ENCODE measurements around the gene GIPC1. TPM values are rescaled to one million over a fixed set of nuclear protein-coding genes. Genes with fewer than 3 reads are reported as not detected.

The GIPC1 gene
- polyA plus RNA-seq, 3 donors: 4.0 to 6.2 (median 4.8) TPM

DNA sequence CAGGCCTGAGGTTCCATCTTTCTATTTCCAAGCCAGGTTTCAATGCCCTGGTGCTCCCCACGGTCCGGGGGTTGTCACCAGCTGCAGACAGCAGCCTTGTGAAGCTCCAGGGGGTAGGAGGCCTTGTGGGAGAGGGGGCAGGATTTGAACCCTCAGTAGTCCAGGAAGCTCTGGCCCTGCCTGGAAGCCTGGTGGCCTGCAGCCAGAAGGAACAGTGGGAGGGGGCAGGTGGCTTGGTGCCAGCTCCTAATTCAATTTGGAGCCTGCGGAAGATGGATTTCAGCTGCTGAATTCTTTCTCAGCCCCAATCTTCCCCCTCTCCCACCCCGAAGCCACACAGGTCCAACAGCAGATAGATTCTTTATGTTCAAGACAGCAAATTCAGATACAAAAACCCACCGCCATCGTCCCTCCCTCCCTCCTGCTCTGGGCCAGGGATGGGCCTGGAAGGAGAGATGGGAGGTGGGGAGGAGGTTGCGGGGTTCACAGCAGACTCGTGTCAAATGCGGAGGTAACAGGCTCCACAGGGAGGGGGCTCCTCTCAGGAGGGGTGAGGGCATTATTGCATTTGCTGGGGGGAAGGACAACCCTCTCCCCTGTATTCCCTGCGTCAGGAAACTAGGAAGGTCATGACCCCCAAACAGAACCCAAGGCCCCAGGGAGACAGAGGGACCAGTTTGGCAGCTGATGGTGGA lies 18.4 kb downstream of the GIPC1 start:
- Histone ChIP-seq H2AFZ (ENCODE audit: insufficient read depth, low read depth, low read length, poor library complexity, severe bottlenecking) (no peak overlapping the region), H3K27me3 (ENCODE audit: control insufficient read depth in 2 of 2, insufficient read depth in 2 of 2, low read length in 2 of 2) (peaks cover 15 to 38% of the 10 kb centered on the region in 2 donors), H3K27ac (ENCODE audit: low read depth in 1 of 2, low read length in 2 of 2) (no peak overlapping the region), H3K4me2 (replicated peaks; ENCODE audit: extremely low read depth, low read length, poor library complexity, severe bottlenecking) (no peak overlapping the region), H3K36me3 (replicated peaks in 1 of 2; ENCODE audit: control insufficient read depth in 1 of 2, insufficient read depth in 2 of 2, low read length in 2 of 2) (no peaks in the 10 kb centered on the region), H3K4me3 (replicated peaks in 1 of 3; ENCODE audit: low read depth in 2 of 3, low read length in 3 of 3) (no peak overlapping the region), H4K20me1 (ENCODE audit: insufficient read depth, low read length) (peaks cover 3% of the 10 kb centered on the region), H3K79me2 (ENCODE audit: insufficient read depth, low read length) (no peaks in the 10 kb centered on the region), H3K9ac (ENCODE audit: insufficient read depth, low read length, poor library complexity, severe bottlenecking) (no peak overlapping the region), H3K4me1 (ENCODE audit: control insufficient read depth in 1 of 2, insufficient read depth in 2 of 2, low read length in 2 of 2) (peaks cover 41 to 58% of the 10 kb centered on the region in 2 donors), H3K9me3 (replicated peaks in 1 of 2; ENCODE audit: control insufficient read depth in 1 of 2, insufficient read depth in 1 of 2, low read length in 2 of 2) (peaks cover 0 to 3% of the 10 kb centered on the region in 2 donors)
- peak overlapping the region in 2 of 7 donors; percentile 25 to 40 for H3K27ac Mint-ChIP-seq
- H3K4me1 Mint-ChIP-seq: peaks cover 33% of the 10 kb centered on the region
- H3K9me3 Mint-ChIP-seq: peaks cover 0 to 12% (median 4%) of the 10 kb centered on the region in 7 donors
- DNase-seq: no peak
- peaks cover 31 to 63% (median 38%) of the 10 kb centered on the region in 3 donors for H3K27me3 Mint-ChIP-seq (ENCODE audit: low read depth in 3 of 3)
- WGBS (ENCODE audit: insufficient coverage): no CpG with 5 or more reads among the region's 10 CpGs
- peaks cover 5 to 7% of the 10 kb centered on the region in 2 donors for H3K36me3 Mint-ChIP-seq
- no peak overlapping the region for H3K4me3 Mint-ChIP-seq
- intact Hi-C loops (cut with micrococcal nuclease): loop anchor here (5.0 to 10.0 kb wide), 2 partner anchors 40 to 283 kb away; no protein-coding TSS in a partner anchor
- TF ChIP-seq, protein P1, sequence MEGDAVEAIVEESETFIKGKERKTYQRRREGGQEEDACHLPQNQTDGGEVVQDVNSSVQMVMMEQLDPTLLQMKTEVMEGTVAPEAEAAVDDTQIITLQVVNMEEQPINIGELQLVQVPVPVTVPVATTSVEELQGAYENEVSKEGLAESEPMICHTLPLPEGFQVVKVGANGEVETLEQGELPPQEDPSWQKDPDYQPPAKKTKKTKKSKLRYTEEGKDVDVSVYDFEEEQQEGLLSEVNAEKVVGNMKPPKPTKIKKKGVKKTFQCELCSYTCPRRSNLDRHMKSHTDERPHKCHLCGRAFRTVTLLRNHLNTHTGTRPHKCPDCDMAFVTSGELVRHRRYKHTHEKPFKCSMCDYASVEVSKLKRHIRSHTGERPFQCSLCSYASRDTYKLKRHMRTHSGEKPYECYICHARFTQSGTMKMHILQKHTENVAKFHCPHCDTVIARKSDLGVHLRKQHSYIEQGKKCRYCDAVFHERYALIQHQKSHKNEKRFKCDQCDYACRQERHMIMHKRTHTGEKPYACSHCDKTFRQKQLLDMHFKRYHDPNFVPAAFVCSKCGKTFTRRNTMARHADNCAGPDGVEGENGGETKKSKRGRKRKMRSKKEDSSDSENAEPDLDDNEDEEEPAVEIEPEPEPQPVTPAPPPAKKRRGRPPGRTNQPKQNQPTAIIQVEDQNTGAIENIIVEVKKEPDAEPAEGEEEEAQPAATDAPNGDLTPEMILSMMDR (IDR thresholded peaks at IDR 0.05): no peak

DNA sequence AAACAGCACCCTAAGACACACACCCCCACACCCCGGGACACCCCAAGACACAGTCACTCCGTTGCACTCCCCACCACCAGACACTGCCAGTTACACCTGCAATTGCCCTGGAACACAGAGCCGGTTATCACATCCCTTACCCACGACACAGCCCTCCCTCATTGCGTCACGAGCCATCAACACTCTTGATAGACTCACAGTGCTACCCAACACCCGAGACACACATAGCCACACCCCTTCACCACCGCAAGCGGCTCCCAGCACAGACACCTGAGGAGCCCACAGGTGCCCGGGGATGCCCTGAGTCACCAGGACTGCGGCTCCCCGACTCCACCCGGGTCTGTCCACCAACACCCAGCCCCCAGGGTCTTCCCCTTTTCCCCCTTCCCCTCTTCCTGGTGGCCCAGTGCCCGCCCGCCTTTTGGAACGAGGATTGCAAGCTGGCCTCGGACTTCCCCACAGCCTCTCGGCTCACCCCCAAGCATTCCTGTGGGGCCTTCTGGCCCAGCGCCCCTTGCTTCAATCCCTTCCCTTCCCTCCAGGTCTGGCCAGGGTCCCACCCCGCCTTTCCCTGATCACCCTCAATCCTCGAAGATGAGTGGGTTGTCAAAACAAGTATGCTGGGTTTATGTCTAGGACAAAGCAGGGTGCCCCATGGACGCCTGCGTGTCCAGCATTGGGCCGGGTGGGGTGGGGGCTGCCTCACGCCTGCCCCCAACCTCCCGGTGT lies 19.1 kb downstream of the GIPC1 start:
- peak overlapping the region in 1 of 2 donors; percentile 67 for H3K4me3 Mint-ChIP-seq
- TF ChIP-seq, protein P1 (IDR thresholded peaks at IDR 0.05): no peak
- H3K27me3 ChIP-seq (ENCODE audit: control insufficient read depth in 2 of 2, insufficient read depth in 2 of 2, low read length in 2 of 2): peaks cover 18 to 43% of the 10 kb centered on the region in 2 donors
- 41% methylated on average over 22 of the region's 26 CpGs for WGBS (ENCODE audit: insufficient coverage)
- H3K9me3 Mint-ChIP-seq: peaks cover 0 to 12% (median 4%) of the 10 kb centered on the region in 7 donors
- peaks cover 33 to 68% (median 41%) of the 10 kb centered on the region in 3 donors for H3K27me3 Mint-ChIP-seq (ENCODE audit: low read depth in 3 of 3)
- H3K4me1 ChIP-seq (ENCODE audit: control insufficient read depth in 1 of 2, insufficient read depth in 2 of 2, low read length in 2 of 2): peaks cover 48 to 66% of the 10 kb centered on the region in 2 donors
- no peak overlapping the region for H3K9ac ChIP-seq (ENCODE audit: insufficient read depth, low read length, poor library complexity, severe bottlenecking)
- intact Hi-C loops (cut with micrococcal nuclease): loop anchor here (5.0 to 10.0 kb wide), 2 partner anchors 40 to 282 kb away; no protein-coding TSS in a partner anchor
- H3K9me3 ChIP-seq (replicated peaks in 1 of 2; ENCODE audit: control insufficient read depth in 1 of 2, insufficient read depth in 1 of 2, low read length in 2 of 2): peaks cover 0 to 5% of the 10 kb centered on the region in 2 donors
- peaks cover 35% of the 10 kb centered on the region for H3K4me1 Mint-ChIP-seq
- peaks cover 10% of the 10 kb centered on the region for H4K20me1 ChIP-seq (ENCODE audit: insufficient read depth, low read length)
- peak; percentile 53 to 82 (median 73) for DNase-seq
- H3K36me3 Mint-ChIP-seq: peaks cover 6 to 7% of the 10 kb centered on the region in 2 donors
- H2AFZ ChIP-seq (ENCODE audit: insufficient read depth, low read depth, low read length, poor library complexity, severe bottlenecking): peak overlapping the region; percentile 50
- H3K27ac Mint-ChIP-seq: peak overlapping the region in 5 of 7 donors; percentile 2 to 68 (median 20)
- no peaks in the 10 kb centered on the region for H3K79me2 ChIP-seq (ENCODE audit: insufficient read depth, low read length)
- no peak overlapping the region for H3K27ac ChIP-seq (ENCODE audit: low read depth in 1 of 2, low read length in 2 of 2)
- H3K4me3 ChIP-seq (replicated peaks in 1 of 3; ENCODE audit: low read depth in 2 of 3, low read length in 3 of 3): no peak overlapping the region
- peaks cover 0 to under 1% of the 10 kb centered on the region in 2 donors for H3K36me3 ChIP-seq (replicated peaks in 1 of 2; ENCODE audit: control insufficient read depth in 1 of 2, insufficient read depth in 2 of 2, low read length in 2 of 2)
- H3K4me2 ChIP-seq (replicated peaks; ENCODE audit: extremely low read depth, low read length, poor library complexity, severe bottlenecking): peak overlapping the region; percentile 26

All from CD14-positive monocyte (primary cell).